ENCODE measurements around the gene MMP12. TPM values are rescaled to one million over a fixed set of nuclear protein-coding genes. Genes with fewer than 3 reads are reported as not detected.

Gene MMP12
- total RNA-seq, 1 experiment from 2014 or later, result not detected

GRCh38 chr11:102831489-102832440 is 43.0 kb downstream of the MMP12 start:
- Histone ChIP-seq H3K27me3 (ENCODE audit: insufficient read depth, low read length) (no peaks in the 10 kb centered on the region), H3K4me2 (ENCODE audit: insufficient read depth, insufficient read length, low read length) (no peak overlapping the region), H3K9me3 (ENCODE audit: control insufficient read depth, low read depth, low read length) (no peaks in the 10 kb centered on the region), H3K18ac (ENCODE audit: insufficient read length, low read depth, low read length) (no peak overlapping the region), H2BK120ac (ENCODE audit: low read depth, low read length, poor library complexity, severe bottlenecking) (no peak overlapping the region), H4K20me1 (ENCODE audit: control insufficient read depth, insufficient read depth, insufficient read length) (no peaks in the 10 kb centered on the region), H4K91ac (ENCODE audit: insufficient read length, low read depth, low read length) (no peak overlapping the region), H3K56ac (ENCODE audit: insufficient read length, low read depth, low read length) (no peak overlapping the region), H3K14ac (ENCODE audit: insufficient read depth, low read length) (no peak overlapping the region), H2BK15ac (ENCODE audit: low read depth, low read length) (no peak overlapping the region), H2BK12ac (ENCODE audit: insufficient read length, low read depth, low read length) (no peak overlapping the region), H3T11ph (ENCODE audit: low read length) (no peak overlapping the region), H3K27ac (ENCODE audit: insufficient read length, low read depth, low read length) (no peak overlapping the region), H3K4ac (ENCODE audit: low read depth, low read length) (no peak overlapping the region), H2BK5ac (ENCODE audit: insufficient read length, low read length) (no peak overlapping the region), H3K23ac (ENCODE audit: insufficient read length, low read depth, low read length) (no peak overlapping the region), H4K5ac (ENCODE audit: insufficient read length, low read depth, low read length) (no peak overlapping the region), H3K79me1 (ENCODE audit: insufficient read depth, low read depth, low read length, poor library complexity, severe bottlenecking) (no peaks in the 10 kb centered on the region), H4K8ac (replicated peaks; ENCODE audit: insufficient read length, low read depth, low read length) (no peak overlapping the region), H2BK20ac (ENCODE audit: low read depth, low read length, poor library complexity, severe bottlenecking) (no peak overlapping the region), H3K4me1 (ENCODE audit: insufficient read depth, low read length) (peaks cover 4% of the 10 kb centered on the region; the same call in 1 of the 2 replicates), H2AK5ac (ENCODE audit: insufficient read length, low read length) (no peak overlapping the region), H3K79me2 (ENCODE audit: insufficient read depth, low read length) (no peaks in the 10 kb centered on the region), H2AFZ (ENCODE audit: low read length) (no peak overlapping the region), H3K9ac (ENCODE audit: extremely low read depth, insufficient read length, low read length) (no peak overlapping the region), H3K23me2 (ENCODE audit: insufficient read length, low read depth, low read length, poor library complexity, severe bottlenecking) (no peaks in the 10 kb centered on the region)
- WGBS (ENCODE audit: extremely low coverage, insufficient read length, low lambda C conversion rate), result no CpG with 5 or more reads among the region's 38 CpGs
- TF ChIP-seq, protein P1, sequence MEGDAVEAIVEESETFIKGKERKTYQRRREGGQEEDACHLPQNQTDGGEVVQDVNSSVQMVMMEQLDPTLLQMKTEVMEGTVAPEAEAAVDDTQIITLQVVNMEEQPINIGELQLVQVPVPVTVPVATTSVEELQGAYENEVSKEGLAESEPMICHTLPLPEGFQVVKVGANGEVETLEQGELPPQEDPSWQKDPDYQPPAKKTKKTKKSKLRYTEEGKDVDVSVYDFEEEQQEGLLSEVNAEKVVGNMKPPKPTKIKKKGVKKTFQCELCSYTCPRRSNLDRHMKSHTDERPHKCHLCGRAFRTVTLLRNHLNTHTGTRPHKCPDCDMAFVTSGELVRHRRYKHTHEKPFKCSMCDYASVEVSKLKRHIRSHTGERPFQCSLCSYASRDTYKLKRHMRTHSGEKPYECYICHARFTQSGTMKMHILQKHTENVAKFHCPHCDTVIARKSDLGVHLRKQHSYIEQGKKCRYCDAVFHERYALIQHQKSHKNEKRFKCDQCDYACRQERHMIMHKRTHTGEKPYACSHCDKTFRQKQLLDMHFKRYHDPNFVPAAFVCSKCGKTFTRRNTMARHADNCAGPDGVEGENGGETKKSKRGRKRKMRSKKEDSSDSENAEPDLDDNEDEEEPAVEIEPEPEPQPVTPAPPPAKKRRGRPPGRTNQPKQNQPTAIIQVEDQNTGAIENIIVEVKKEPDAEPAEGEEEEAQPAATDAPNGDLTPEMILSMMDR (conservative IDR thresholded peaks at IDR 0.05), result peak; percentile 57
- H3K36me3 Mint-ChIP-seq (ENCODE audit: insufficient read depth in 1 of 3, low read depth in 3 of 3), result peaks cover under 1 to 4% (median 2%) of the 10 kb centered on the region in 3 experiments; a peak in 3 of 7 replicates
- peaks cover 3% of the 10 kb centered on the region; the same call in 1 of the 2 replicates for H3K27me3 Mint-ChIP-seq (ENCODE audit: low read depth)
- DNase-seq, result peak; percentile 80
- H3K9me3 Mint-ChIP-seq, result peaks cover 3 to 5% of the 10 kb centered on the region in 2 experiments; a peak in 4 of 5 replicates
- H3K27ac Mint-ChIP-seq, result no peak overlapping the region
- no peak overlapping the region for H3K4me3 Mint-ChIP-seq
- H3K4me1 Mint-ChIP-seq, result peaks cover 19% of the 10 kb centered on the region in 2 experiments
